Activated naive CD4-positive, alpha-beta T cell treated with Interleukin-2 at 50 U/mL for 16 hours (primary cell): ENCODE measurements around the gene SUN1.
"Not testable (repeated sequence)": the region's sequence is repeated elsewhere in the genome, so short reads cannot be mapped to it uniquely, and the experiment has no call there.

Experiments
- DNase-seq: peaks from one replicate; pipeline ENCODE4 v3.0.0-alpha.2; 2020

Gene SUN1

DNA sequence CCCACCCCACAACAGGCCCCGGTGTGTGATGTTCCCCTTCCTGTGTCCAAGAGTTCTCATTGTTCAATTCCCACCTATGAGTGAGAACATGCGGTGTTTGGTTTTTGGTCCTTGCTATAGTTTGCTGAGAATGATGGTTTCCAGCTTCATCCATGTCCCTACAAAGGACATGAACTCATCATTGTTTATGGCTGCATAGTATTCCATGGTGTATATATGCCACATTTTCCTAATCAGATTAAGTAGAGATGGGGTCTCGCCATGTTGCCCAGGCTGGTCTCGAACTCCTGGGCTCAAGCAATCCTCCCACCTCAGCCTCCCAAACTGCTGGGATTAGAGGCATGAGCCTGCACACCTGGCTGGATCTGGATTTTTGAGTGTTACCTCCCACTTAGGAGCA lies 28.5 kb upstream of the SUN1 start:
- DNase-seq: not testable (repeated sequence)

GRCh38 chr7:805261-805660 lies 27.0 kb upstream of the SUN1 start:
- no peak for DNase-seq

- peak; percentile 18 for DNase-seq
These were observed 16.7 kb upstream of the SUN1 start for GRCh38 chr7:815284-816216.

GRCh38 chr7:816300-816750 lies 16.0 kb upstream of the SUN1 start:
- peak; percentile 96 for DNase-seq

DNA sequence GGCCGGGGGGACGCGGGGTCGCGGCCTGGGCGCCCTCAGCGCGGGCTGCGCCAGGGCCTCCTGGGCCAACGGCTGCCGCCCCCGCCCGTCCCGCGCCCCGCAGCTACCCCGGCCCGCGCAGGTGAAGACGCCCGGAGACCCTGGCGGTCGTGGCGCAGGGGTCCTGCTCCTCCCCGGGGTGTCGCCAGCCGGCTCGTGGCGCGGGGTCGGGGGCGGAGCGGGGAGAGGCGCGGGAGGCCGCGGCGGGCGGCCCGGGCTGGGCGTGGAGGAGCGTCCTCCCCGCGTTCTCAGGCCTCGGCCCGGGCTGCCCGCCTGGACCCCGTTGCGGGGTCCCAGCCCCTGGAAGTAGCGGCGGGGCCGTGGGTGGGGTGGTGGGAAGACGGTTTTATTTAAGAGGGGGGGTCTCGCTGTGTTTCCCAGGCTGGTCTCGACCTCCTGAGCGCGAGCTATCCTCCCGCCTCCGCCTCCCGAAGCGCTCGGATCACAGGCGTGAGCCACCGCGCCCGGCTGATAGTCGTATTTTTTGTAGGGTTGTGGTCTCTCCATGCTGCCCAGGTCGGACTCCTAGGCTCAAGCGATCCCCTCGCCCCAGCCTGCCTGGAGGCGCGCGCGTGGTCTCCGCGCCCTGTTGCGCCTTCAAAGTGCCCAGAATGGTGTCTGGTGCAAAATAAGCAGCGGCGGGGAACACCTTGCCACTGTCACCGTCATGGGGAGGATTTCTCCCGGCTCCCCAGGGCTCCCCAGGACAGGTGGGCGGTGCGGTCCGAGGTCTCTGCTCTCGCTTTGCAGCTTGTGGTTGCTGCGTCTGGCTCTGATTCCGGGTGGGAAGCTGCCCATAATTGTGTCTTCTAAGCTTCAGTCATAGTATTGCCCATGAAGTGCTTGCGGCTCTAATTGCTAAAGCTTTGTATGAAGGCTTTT lies 15.3 kb upstream of the SUN1 start:
- peak; percentile 58 for DNase-seq

GRCh38 chr7:818031-818699 lies 14.1 kb upstream of the SUN1 start:
- DNase-seq: no peak

GRCh38 chr7:820341-820740 lies 11.9 kb upstream of the SUN1 start:
- no peak for DNase-seq

GRCh38 chr7:821688-822087 lies 10.6 kb upstream of the SUN1 start:
- no peak for DNase-seq

DNA sequence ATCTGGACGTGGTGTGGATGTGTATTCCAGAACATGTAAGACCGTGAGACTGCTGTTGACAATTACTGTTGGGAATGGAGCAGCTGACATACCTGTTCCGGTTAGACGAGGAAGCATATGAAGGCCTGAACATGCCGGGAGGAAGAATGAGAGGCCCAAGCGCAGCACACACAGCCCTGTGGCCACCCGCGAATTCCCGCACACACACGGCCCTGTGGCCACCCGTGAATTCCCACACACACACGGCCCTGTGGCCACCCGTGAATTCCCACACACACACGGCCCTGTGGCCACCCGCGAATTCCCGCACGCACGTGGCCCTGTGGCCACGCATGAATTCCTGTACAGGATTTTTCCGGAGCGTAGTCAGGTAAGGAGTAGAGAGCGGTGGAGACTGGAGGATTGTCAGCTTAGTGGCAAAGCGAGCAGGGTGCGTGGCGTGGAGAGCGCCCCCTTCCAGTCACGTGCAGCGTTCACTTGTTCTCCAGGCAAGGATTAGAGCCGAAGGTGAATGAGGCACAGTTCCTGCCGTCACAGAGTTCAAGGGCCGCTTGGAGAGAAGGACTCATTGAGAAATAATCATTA lies 9.5 kb upstream of the SUN1 start:
- no peak for DNase-seq

GRCh38 chr7:823649-824048 lies 8.6 kb upstream of the SUN1 start:
- DNase-seq: no peak

DNA sequence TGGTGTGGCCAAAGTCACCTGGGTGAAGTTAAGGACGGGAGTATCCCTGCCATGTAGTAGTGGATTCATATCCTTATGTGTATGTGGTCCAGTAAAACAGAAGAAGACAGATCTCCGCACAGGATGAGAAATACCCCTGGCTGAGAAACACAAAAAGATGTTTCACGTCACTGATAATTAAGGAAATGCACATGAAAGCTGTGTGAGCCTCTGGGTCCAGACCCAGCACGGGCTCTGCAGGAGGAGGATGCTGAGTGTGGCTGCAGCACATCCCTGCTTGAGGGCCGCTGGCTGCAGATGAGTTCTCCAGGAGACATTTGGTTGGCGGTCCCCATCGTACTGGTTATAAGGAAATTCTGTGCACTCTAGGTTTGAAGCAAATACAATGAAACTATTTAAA lies 8.2 kb upstream of the SUN1 start:
- DNase-seq: no peak

- no peak for DNase-seq
These were observed 7.6 kb upstream of the SUN1 start for GRCh38 chr7:824664-825063.

DNA sequence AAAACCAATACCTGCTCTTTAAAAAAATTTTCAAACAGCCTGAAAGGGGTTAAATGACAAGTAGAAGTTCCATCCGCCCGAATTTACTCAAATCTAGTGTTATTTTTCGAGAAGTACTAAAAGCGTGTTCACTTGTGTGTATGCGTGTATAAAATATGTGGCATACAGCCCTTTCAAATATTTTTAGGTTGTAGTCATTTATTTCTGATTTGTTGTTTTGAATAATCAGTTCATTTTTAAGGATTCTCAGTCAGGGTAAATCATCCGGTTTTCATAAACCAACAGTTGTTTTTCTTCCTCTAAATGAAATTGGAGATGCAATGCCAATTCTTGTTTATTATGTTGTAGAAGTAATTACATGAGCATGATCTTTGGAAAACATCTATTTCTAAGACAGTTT lies 6.9 kb upstream of the SUN1 start:
- no peak for DNase-seq

DNA sequence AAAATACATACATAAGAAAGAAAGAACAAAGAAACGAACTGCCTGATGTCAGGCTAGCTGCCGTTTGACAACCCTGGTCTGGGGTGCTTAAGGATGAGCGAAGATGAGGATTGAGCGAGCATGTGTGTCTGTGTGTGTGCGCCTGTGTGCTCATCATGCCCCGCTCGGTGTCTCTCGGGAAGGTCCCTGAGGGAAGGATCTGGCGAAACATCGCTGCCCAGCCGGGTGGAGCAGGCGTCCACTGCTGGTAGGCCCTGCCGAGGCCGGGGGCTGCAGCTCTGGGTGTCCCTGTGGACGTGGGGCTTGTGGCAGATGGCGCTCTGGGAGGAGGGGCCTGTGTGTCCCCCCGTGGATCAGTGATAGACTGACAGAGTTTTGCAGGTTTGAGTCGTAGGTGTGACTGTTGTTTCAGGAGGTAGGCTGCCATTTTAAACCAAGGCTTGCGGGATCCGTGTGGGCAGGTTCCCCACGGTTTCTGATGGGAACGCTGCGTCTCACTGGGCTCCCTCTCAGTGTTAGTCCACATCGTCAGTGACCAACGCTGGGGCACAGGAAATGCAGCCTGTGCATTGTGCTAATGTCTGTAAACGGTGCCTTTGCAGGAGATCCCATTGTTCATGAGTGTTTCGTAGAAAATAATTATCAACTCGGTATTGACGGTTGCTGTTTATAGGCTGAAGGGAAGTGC lies 5.9 kb upstream of the SUN1 start:
- DNase-seq: no peak

DNA sequence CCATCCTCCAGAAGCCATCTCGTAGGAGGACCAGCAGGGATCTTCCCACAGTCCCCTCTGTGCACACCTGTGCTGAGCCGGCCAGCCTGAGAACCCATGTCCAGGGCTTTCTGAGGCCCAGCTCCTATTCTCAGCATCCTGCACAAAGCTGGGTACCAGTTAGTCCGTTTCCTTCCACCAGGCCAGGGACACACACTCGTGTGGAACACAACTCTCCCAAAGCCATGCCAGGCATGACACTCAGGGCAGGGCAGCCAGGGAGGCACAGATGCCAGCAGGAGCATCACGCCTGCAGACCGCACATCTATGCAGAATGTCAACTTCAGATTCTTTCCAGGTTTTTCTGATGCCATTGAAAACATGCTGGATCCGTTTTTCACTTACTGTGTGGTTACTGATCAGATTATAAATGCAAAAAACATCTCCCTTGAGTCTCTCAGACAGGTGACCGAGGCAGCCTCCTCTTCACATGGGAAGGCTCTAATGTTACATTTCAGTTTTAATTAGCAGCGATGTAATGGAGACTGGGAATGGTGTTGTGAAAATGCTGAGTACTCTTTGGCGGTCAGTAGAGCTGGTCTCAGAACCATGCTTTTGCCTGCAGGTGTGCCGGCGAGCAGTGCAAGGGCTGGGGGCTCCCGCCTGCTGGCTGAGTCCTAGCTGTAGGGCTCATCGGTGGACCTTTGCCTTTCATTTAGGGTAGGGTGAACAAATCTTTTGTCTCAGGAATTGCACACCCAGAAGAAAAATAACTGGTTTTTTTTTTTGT lies 3.3 kb upstream of the SUN1 start:
- DNase-seq: no peak

DNA sequence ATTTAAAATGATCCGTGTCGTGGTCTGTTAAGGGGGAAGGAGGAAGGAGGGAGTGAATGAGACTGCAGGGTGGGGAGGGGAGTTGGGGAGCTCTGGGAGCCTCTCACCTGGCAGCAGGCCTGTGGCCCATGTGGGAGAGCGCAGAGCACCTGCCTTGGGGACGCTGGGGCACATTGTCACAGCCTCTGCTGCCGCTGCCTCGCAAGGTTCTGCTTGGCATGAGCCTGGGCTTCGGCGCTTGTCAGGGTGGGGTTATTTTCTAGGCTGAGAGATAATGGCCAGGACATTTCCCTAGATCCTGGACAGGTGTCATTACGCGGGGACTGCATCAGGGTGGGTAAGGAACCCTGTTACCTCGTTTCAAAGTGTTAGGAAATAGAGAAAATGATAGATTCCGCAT lies 2.2 kb upstream of the SUN1 start:
- no peak for DNase-seq

- peak; percentile 13 for DNase-seq
These were observed 595 bp upstream of the SUN1 start for GRCh38 chr7:831596-832166.

GRCh38 chr7:832968-833424 lies 720 bp downstream of the SUN1 start:
- DNase-seq: no peak

DNA sequence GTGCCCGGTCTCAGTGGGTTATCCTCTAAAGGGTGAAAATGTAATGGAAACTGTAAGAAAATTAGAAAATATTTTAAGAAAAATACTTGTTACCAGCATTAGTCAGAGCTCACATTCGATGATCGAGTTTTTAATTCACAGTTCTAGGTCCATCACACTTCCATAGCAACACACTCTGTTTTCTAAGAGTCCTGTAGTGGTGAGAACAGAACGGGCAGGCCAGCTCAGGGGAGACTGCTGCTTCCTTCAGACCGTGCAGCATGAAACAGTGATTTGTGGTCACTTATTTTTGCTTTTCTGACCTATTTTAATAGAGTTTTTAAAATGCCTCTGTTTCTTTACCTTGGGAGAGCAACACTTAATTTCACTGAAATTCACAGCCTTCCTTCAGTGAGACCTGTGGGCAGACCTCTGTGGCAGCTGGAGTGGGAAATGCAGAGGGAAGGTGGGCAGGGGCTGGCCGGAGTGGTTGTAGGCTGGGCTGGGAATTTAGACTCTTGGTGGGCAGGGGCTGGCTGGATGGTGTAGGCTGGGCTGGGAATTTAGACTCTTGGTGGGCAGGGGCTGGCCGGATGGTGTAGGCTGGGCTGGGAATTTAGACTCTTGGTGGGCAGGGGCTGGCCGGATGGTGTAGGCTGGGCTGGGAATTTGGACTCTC lies 1.5 kb downstream of the SUN1 start:
- DNase-seq: no peak

GRCh38 chr7:834277-834676 lies 2.0 kb downstream of the SUN1 start:
- no peak for DNase-seq
